HEK293 (cell line): ENCODE measurements around the gene EFCAB5.
"Not testable (repeated sequence)": the region's sequence is repeated elsewhere in the genome, so short reads cannot be mapped to it uniquely, and the experiment has no call there.

Source experiments
- CTCF ChIA-PET: fragments of 350-600 bp; formaldehyde crosslinking; extraction: SDS; loops from one replicate; lab custom pipeline; 2021; ENCODE audit warnings: antibody characterized with exemption; lab: Yijun Ruan, JAX
- POLR2A ChIA-PET: fragments of 300-600 bp; formaldehyde crosslinking; extraction: SDS; loops from one replicate; lab custom pipeline; 2020; ENCODE audit warnings: antibody characterized with exemption, inconsistent platforms; lab: Yijun Ruan, JAX
- H3K27ac ChIP-seq: fragments of 200-500 bp; sonication (Bioruptor generic); 2 replicates; pipeline ENCODE4 v1.5.1; 2014; ENCODE audit warnings: low read depth, low read length, control low read depth, inconsistent platforms; ENCODE audit errors: extremely low read depth
- H3K36me3 ChIP-seq, 2 experiments: fragments of 200-500 bp in 1 of 2; sonication (Bioruptor generic) in 1 of 2; 1 replicate in 1 of 2; 2 replicates in 1 of 2; pipeline ENCODE4 v1.5.1; 2014 to 2017; ENCODE audit warnings: inconsistent platforms in 2 of 2, low read length in 2 of 2; ENCODE audit not compliant: control insufficient read depth in 2 of 2, insufficient read depth in 1 of 2
- H3K4me1 ChIP-seq: fragments of 200-500 bp; sonication (Bioruptor generic); 2 replicates; pipeline ENCODE4 v1.5.1; 2014; ENCODE audit warnings: mild to moderate bottlenecking, low read length, inconsistent platforms; ENCODE audit not compliant: control insufficient read depth, insufficient read depth
- H3K4me3 ChIP-seq: 2 replicates; pipeline ENCODE4 v1.5.1; 2011; ENCODE audit warnings: low read depth, mild to moderate bottlenecking, control low read depth, low read length, moderate library complexity
- H3K9me3 ChIP-seq: fragments of 200-500 bp; sonication (Bioruptor generic); 2 replicates; pipeline ENCODE4 v1.5.1; 2014; ENCODE audit warnings: low read depth, low read length, inconsistent platforms; ENCODE audit not compliant: control insufficient read depth, insufficient read depth
- GLI4 ChIP-seq: fragments of 450-650 bp; formaldehyde crosslinking; IDR thresholded peaks from 2 replicates; pipeline ENCODE4 v1.5.1; 2016; ENCODE audit warnings: missing biosample characterization, missing genetic modification characterization
- GLIS1 ChIP-seq: fragments of 450-650 bp; formaldehyde crosslinking; IDR thresholded peaks from 2 replicates; pipeline ENCODE4 v1.5.1; 2016; ENCODE audit warnings: missing biosample characterization, missing genetic modification characterization
- REPIN1 ChIP-seq: fragments of 450-650 bp; formaldehyde crosslinking; IDR thresholded peaks from 2 replicates; pipeline ENCODE4 v1.5.1; 2017; ENCODE audit warnings: missing biosample characterization, missing genetic modification characterization, low read depth
- SETDB1 ChIP-seq: IDR thresholded peaks from one replicate; pipeline ENCODE4 v1.6.1; 2017; ENCODE audit warnings: mild to moderate bottlenecking, low read length, moderate library complexity, mixed read lengths; ENCODE audit not compliant: insufficient read length
- ZBTB17 ChIP-seq: fragments of 450-650 bp; formaldehyde crosslinking; IDR thresholded peaks from 2 replicates; pipeline ENCODE4 v1.5.1; 2016; ENCODE audit warnings: missing biosample characterization, missing genetic modification characterization
- ZNF121 ChIP-seq: fragments of 450-650 bp; formaldehyde crosslinking; IDR thresholded peaks from 2 replicates; pipeline ENCODE4 v1.5.1; 2016; ENCODE audit warnings: missing biosample characterization, missing genetic modification characterization
- ZNF223 ChIP-seq: fragments of 450-650 bp; formaldehyde crosslinking; IDR thresholded peaks from 2 replicates; pipeline ENCODE4 v1.5.1; 2016; ENCODE audit warnings: missing biosample characterization, missing genetic modification characterization
- ZNF488 ChIP-seq: fragments of 450-650 bp; formaldehyde crosslinking; IDR thresholded peaks from 2 replicates; pipeline ENCODE4 v1.5.1; 2016; ENCODE audit warnings: missing biosample characterization, missing genetic modification characterization
- ZNF514 ChIP-seq: fragments of 450-650 bp; formaldehyde crosslinking; IDR thresholded peaks from 2 replicates; pipeline ENCODE4 v1.5.1; 2016; ENCODE audit warnings: missing biosample characterization, missing genetic modification characterization
- ZNF529 ChIP-seq: fragments of 450-650 bp; formaldehyde crosslinking; IDR thresholded peaks from 2 replicates; pipeline ENCODE4 v1.5.1; 2017; ENCODE audit warnings: missing genetic modification characterization, missing biosample characterization; ENCODE audit not compliant: insufficient replicate concordance
- ZNF548 ChIP-seq: fragments of 450-650 bp; formaldehyde crosslinking; IDR thresholded peaks from 2 replicates; pipeline ENCODE4 v1.5.1; 2016; ENCODE audit warnings: missing biosample characterization, missing genetic modification characterization
- ZNF747 ChIP-seq: fragments of 450-650 bp; formaldehyde crosslinking; IDR thresholded peaks from 2 replicates; pipeline ENCODE4 v1.5.1; 2016; ENCODE audit warnings: missing biosample characterization, missing genetic modification characterization
- ZSCAN4 ChIP-seq: fragments of 450-650 bp; formaldehyde crosslinking; IDR thresholded peaks from 2 replicates; pipeline ENCODE4 v1.5.1; 2017; ENCODE audit warnings: missing biosample characterization, missing genetic modification characterization
- ZXDB ChIP-seq: fragments of 450-650 bp; formaldehyde crosslinking; IDR thresholded peaks from 2 replicates; pipeline ENCODE4 v1.5.1; 2016; ENCODE audit warnings: missing biosample characterization, missing genetic modification characterization
- TF ChIP-seq, protein P1 (sequence below): fragments of 450-650 bp; formaldehyde crosslinking; IDR thresholded peaks from 2 replicates; pipeline ENCODE4 v1.5.1; 2017; ENCODE audit warnings: missing biosample characterization, missing genetic modification characterization
- TF ChIP-seq, protein P2 (sequence below): fragments of 450-650 bp; formaldehyde crosslinking; IDR thresholded peaks from 2 replicates; pipeline ENCODE4 v1.5.1; 2017; ENCODE audit warnings: missing biosample characterization, missing genetic modification characterization

Gene EFCAB5

DNA sequence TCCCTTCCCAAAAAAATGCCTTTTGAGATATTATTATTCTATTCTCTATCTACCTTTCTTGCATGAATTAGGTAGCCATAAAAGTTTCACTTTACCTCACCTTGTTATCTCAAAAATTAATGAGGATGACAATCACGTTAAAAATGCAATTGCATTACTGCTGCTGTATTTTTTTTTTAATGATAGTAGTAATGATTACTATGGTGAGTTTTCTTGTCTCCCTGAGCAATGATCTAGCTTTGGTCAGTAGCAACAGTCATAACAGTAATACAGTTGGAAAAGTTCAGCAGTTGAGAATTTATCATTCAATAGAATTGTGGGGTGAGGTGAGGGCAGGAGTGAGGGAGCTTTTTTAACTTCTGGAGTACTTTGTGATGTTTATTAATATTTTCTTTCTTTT, at the start of gene EFCAB5:
EFCAB5 (plus strand) TSS at position 301 of the 400 bp plus-strand sequence. CDS start 163 bp downstream, outside the sequence.
- no peaks in the 10 kb centered on the region for H3K9me3 ChIP-seq
- POLR2A ChIA-PET = interaction anchor here (1.2 kb wide), 1 partner anchor 11 kb away, joined by 4 read pairs; the partner anchor contains the start of gene SSH2
- no peak within 1 kb of the TSS for H3K27ac ChIP-seq
- no peaks in the 10 kb centered on the region for H3K4me1 ChIP-seq
- H3K36me3 ChIP-seq = no peaks in the 10 kb centered on the region
- CTCF ChIA-PET = interaction anchor here (0.5 to 4.3 kb wide), 4 partner anchors 10 to 796 kb away, joined by 3 to 52 read pairs (median 6); partner anchors contain the start of gene SSH2
- no peak for TF ChIP-seq GLI4 (tag by site-specific recombination)
- TF ChIP-seq ZNF548 (tag by site-specific recombination) = no peak
- TF ChIP-seq, protein P1, sequence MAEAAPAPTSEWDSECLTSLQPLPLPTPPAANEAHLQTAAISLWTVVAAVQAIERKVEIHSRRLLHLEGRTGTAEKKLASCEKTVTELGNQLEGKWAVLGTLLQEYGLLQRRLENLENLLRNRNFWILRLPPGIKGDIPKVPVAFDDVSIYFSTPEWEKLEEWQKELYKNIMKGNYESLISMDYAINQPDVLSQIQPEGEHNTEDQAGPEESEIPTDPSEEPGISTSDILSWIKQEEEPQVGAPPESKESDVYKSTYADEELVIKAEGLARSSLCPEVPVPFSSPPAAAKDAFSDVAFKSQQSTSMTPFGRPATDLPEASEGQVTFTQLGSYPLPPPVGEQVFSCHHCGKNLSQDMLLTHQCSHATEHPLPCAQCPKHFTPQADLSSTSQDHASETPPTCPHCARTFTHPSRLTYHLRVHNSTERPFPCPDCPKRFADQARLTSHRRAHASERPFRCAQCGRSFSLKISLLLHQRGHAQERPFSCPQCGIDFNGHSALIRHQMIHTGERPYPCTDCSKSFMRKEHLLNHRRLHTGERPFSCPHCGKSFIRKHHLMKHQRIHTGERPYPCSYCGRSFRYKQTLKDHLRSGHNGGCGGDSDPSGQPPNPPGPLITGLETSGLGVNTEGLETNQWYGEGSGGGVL = no peak
- no peak for TF ChIP-seq ZNF223 (tag by site-specific recombination)
- no peak for TF ChIP-seq ZNF747 (tag by site-specific recombination)
- TF ChIP-seq REPIN1 (tag by site-specific recombination) = no peak
- TF ChIP-seq ZNF488 (tag by site-specific recombination) = no peak
- no peak for TF ChIP-seq GLIS1 (tag by site-specific recombination)
- no peak for TF ChIP-seq ZNF514
- no peak for TF ChIP-seq ZNF121 (tag by site-specific recombination)
- no peak for TF ChIP-seq ZSCAN4 (tag by site-specific recombination)
- TF ChIP-seq ZBTB17 (tag by site-specific recombination) = no peak
- no peak within 1 kb of the TSS for H3K4me3 ChIP-seq

- CTCF ChIA-PET = interaction anchor here (0.8 to 2.3 kb wide), 4 partner anchors 39 to 204 kb away, joined by 3 to 15 read pairs (median 6); partner anchors contain the start of gene SSH2
- POLR2A ChIA-PET = interaction anchor here (1.1 to 2.0 kb wide), 2 partner anchors 17 to 38 kb away, joined by 3 to 8 read pairs; partner anchors contain the start of gene SSH2
These were observed 49.2 kb upstream of the EFCAB5 start for GRCh38 chr17:29892201-29892600.

GRCh38 chr17:29897136-29897535, 44.3 kb upstream of the EFCAB5 start:
- H3K4me1 ChIP-seq, H3K4me3 ChIP-seq, H3K27ac ChIP-seq, H3K36me3 ChIP-seq, H3K9me3 ChIP-seq, POLR2A ChIA-PET, CTCF ChIA-PET: not testable (repeated sequence)
- TF ChIP-seq ZNF529 (tag by site-specific recombination) (peak; percentile 77), SETDB1 (peak; percentile 18)

More at GRCh38 chr17:29892201-29892600, 49.2 kb upstream of the EFCAB5 start:
- H3K36me3 ChIP-seq = no peaks in the 10 kb centered on the region
- TF ChIP-seq ZNF121 (tag by site-specific recombination) (no peak), ZXDB (no peak)
- TF ChIP-seq, protein P2, sequence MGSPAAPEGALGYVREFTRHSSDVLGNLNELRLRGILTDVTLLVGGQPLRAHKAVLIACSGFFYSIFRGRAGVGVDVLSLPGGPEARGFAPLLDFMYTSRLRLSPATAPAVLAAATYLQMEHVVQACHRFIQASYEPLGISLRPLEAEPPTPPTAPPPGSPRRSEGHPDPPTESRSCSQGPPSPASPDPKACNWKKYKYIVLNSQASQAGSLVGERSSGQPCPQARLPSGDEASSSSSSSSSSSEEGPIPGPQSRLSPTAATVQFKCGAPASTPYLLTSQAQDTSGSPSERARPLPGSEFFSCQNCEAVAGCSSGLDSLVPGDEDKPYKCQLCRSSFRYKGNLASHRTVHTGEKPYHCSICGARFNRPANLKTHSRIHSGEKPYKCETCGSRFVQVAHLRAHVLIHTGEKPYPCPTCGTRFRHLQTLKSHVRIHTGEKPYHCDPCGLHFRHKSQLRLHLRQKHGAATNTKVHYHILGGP (tag by site-specific recombination) = peak; percentile 49; the same call in 1 of the 2 replicates
- no peaks in the 10 kb centered on the region for H3K9me3 ChIP-seq
- no peak overlapping the region for H3K27ac ChIP-seq
- H3K4me3 ChIP-seq = no peak overlapping the region
- no peaks in the 10 kb centered on the region; the same call in 1 of the 2 replicates for H3K4me1 ChIP-seq
